Activated naive CD8-positive, alpha-beta T cell (primary cell): ENCODE data around the gene WIF1.

Experiments
- H3K27ac Mint-ChIP-seq: one replicate; pipeline ENCODE4 v1.8.0; 2021; ENCODE audit warnings: mixed read lengths
- H3K27me3 Mint-ChIP-seq: one replicate; pipeline ENCODE4 v1.8.0; 2021; ENCODE audit warnings: mixed read lengths
- H3K36me3 Mint-ChIP-seq: one replicate; pipeline ENCODE4 v1.8.0; 2021; ENCODE audit warnings: mixed read lengths
- H3K4me1 Mint-ChIP-seq: one replicate; pipeline ENCODE4 v1.8.0; 2021; ENCODE audit warnings: low read depth, mixed read lengths
- H3K4me3 Mint-ChIP-seq: one replicate; pipeline ENCODE4 v1.8.0; 2021; ENCODE audit warnings: mild to moderate bottlenecking, mixed read lengths
- H3K9me3 Mint-ChIP-seq: one replicate; pipeline ENCODE4 v1.8.0; 2021; ENCODE audit warnings: low read depth, mixed read lengths

Gene WIF1, protein sequence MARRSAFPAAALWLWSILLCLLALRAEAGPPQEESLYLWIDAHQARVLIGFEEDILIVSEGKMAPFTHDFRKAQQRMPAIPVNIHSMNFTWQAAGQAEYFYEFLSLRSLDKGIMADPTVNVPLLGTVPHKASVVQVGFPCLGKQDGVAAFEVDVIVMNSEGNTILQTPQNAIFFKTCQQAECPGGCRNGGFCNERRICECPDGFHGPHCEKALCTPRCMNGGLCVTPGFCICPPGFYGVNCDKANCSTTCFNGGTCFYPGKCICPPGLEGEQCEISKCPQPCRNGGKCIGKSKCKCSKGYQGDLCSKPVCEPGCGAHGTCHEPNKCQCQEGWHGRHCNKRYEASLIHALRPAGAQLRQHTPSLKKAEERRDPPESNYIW

GRCh38 chr12:65121049-65121955 is at the start of gene WIF1:
Gene WIF1 (minus strand): TSS chr12:65121305. CDS start chr12:65121191, 114 bp downstream.
- no peaks in the 10 kb centered on the region for H3K9me3 Mint-ChIP-seq
- peaks cover 10% of the 10 kb centered on the region for H3K4me1 Mint-ChIP-seq
- peaks cover 25% of the 10 kb centered on the region for H3K27me3 Mint-ChIP-seq
- no peak within 1 kb of the TSS for H3K27ac Mint-ChIP-seq
- H3K36me3 Mint-ChIP-seq = no peaks in the 10 kb centered on the region
- peak within 1 kb of the TSS; percentile 68 for H3K4me3 Mint-ChIP-seq

GRCh38 chr12:65170209-65170881 is 49.2 kb upstream of the WIF1 start:
- Mint-ChIP-seq H3K9me3 (no peaks in the 10 kb centered on the region), H3K4me1 (peaks cover 38% of the 10 kb centered on the region), H3K27ac (peak overlapping the region; percentile 78), H3K27me3 (peaks cover 2% of the 10 kb centered on the region), H3K36me3 (peaks cover 2% of the 10 kb centered on the region), H3K4me3 (peak overlapping the region; percentile 98)

DNA sequence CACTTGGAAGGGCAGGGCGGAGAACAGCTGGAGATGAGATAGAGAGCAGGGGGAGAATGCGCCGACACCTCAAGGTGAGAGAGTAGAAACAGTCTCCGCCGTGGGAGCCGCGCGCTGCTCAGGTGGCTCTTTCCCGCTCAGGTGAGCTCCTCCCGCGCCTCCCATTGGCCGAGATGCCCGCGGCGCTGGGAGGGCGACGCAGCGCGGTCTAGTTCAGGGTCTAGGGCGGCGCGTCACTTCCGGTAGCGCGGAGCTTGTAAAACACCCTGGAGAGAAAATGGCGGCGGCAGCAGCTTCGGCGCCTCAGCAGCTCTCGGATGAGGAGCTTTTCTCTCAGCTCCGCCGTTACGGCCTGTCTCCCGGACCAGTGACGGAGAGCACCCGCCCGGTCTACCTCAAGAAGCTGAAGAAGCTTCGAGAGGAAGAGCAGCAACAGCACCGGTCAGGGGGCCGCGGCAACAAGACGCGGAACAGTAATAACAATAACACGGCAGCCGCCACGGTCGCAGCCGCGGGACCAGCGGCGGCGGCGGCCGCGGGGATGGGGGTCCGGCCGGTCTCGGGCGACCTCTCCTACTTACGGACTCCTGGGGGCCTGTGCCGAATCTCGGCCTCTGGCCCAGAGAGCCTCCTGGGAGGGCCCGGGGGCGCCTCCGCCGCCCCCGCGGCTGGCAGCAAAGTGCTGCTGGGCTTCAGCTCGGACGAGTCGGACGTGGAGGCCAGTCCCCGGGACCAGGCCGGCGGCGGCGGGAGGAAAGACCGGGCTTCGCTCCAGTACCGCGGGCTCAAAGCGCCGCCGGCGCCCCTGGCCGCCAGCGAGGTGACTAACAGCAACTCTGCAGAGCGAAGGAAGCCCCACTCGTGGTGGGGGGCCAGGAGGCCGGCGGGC is 48.5 kb upstream of the WIF1 start, which contains the start of gene LEMD3:
Gene LEMD3 (plus strand): TSS at position 264 of the 889 bp plus-strand sequence. CDS start 14 bp downstream, at position 278.
- Mint-ChIP-seq H3K4me1 (peaks cover 38% of the 10 kb centered on the region), H3K27me3 (peaks cover 2% of the 10 kb centered on the region), H3K27ac (peak within 1 kb of the TSS; percentile 98), H3K9me3 (no peaks in the 10 kb centered on the region), H3K36me3 (peaks cover 2% of the 10 kb centered on the region), H3K4me3 (peak within 1 kb of the TSS; percentile 98)

DNA sequence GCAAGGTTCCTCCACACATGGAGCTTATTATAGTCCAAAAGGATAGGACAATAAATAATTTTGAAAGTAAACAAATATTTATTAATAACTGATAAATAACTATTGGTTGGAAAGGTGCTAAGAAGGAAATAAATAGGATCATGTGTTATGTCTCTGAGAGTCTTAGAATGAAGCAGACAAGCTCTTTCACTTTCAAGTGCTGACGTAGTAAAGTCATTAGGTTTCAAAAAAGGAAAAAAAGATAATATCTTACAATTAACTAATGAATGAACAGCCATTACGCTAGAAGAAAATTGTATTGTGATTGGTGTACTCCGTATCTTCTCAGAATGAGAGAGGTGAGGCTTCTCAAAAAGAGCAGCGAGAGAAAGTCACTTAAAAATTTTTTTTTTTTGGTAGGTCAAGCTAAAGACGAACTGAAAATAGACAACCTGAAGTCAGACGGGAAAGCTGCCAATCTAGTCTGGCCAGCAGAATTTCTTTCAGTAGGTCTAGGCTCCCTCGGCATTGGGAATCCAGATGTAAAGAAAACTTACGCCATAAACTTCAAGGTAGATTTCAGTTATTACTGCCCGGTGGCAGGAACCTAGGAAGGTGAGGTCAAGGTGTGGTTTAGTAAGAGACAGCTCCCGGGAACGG is 47.7 kb upstream of the WIF1 start:
- peak overlapping the region; percentile 98 for H3K27ac Mint-ChIP-seq
- peak overlapping the region; percentile 98 for H3K4me3 Mint-ChIP-seq
- H3K27me3 Mint-ChIP-seq = peaks cover 2% of the 10 kb centered on the region
- H3K36me3 Mint-ChIP-seq = peaks cover 2% of the 10 kb centered on the region
- peaks cover 37% of the 10 kb centered on the region for H3K4me1 Mint-ChIP-seq
- no peaks in the 10 kb centered on the region for H3K9me3 Mint-ChIP-seq

GRCh38 chr12:65164774-65165173 is 43.7 kb upstream of the WIF1 start:
- no peak overlapping the region for H3K4me3 Mint-ChIP-seq
- H3K27ac Mint-ChIP-seq = no peak overlapping the region
- H3K36me3 Mint-ChIP-seq = no peaks in the 10 kb centered on the region
- H3K4me1 Mint-ChIP-seq = peaks cover 10% of the 10 kb centered on the region
- H3K9me3 Mint-ChIP-seq = no peaks in the 10 kb centered on the region
- peaks cover 20% of the 10 kb centered on the region for H3K27me3 Mint-ChIP-seq

DNA sequence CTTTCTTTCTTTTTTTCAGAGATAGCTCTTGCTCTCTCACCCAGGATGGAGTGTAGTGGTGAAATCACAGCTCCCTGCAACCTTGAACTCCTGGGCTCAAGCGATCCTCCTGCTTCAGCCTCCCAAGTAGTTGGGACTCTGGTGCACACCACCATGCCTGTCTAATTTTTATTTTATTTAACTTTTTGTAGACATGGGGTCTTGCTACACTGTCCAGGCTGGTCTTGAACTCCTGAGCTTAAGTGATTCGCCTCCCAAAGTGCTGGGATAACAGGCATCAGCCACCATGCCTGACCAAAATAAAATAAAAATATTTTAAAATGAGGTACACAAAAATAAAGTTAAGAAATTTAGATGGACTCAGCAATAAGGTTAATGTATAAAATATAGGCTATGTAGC is 43.1 kb upstream of the WIF1 start:
- H3K27ac Mint-ChIP-seq = no peak overlapping the region
- no peak overlapping the region for H3K4me3 Mint-ChIP-seq
- H3K27me3 Mint-ChIP-seq = peaks cover 20% of the 10 kb centered on the region
- peaks cover 8% of the 10 kb centered on the region for H3K4me1 Mint-ChIP-seq
- no peaks in the 10 kb centered on the region for H3K36me3 Mint-ChIP-seq
- H3K9me3 Mint-ChIP-seq = no peaks in the 10 kb centered on the region

DNA sequence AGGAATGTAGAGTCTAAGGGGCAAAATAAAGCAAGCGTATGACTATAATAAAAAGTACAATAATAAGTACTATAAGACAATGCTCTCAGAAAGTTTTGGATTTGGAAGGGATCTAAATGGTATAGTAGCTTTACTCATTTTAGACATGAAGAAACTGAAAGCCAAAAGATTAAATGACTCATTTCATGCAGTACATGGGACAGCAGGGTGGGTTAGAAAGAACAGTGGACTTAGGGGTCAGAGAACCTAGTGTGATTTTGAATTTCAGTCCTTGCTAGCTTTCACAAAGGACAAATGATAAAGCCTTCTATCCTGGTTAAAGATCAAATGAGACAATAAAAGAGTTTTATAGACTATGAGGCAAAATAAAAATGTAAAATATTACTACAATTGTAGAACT is 41.5 kb upstream of the WIF1 start:
- Mint-ChIP-seq H3K36me3 (no peaks in the 10 kb centered on the region), H3K9me3 (no peaks in the 10 kb centered on the region), H3K4me1 (no peaks in the 10 kb centered on the region), H3K27me3 (peaks cover 20% of the 10 kb centered on the region), H3K27ac (no peak overlapping the region), H3K4me3 (no peak overlapping the region)

- Mint-ChIP-seq H3K27me3 (peaks cover 18% of the 10 kb centered on the region), H3K4me3 (peak overlapping the region; percentile 49), H3K36me3 (no peaks in the 10 kb centered on the region), H3K9me3 (no peaks in the 10 kb centered on the region), H3K4me1 (peaks cover 17% of the 10 kb centered on the region), H3K27ac (peak overlapping the region; percentile 61)
These were observed 36.0 kb upstream of the WIF1 start for GRCh38 chr12:65157091-65157490.

GRCh38 chr12:65156366-65156841 is 35.3 kb upstream of the WIF1 start:
- Mint-ChIP-seq H3K4me3 (peak overlapping the region; percentile 49), H3K27ac (peak overlapping the region; percentile 61), H3K4me1 (peaks cover 17% of the 10 kb centered on the region), H3K36me3 (no peaks in the 10 kb centered on the region), H3K27me3 (peaks cover 14% of the 10 kb centered on the region), H3K9me3 (no peaks in the 10 kb centered on the region)

DNA sequence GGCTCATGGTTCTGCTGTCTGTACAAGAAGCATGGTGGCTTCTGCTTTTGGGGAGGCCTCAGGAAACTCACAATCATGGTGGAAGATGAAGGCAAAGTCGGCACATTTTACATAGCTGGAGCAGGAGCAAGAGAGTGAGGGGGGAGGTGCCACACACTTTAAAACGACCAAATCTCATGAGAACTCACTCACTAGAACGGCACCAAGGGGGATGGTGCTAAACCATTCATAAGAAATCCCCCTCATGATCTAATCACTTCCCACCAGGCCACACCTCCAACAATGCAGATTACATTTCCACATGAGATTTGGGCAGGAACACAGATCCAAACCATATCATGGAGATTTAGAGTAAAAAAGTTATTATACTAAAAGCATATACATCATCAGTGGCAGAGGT is 34.7 kb upstream of the WIF1 start:
- Mint-ChIP-seq H3K36me3 (no peaks in the 10 kb centered on the region), H3K4me3 (no peak overlapping the region), H3K9me3 (no peaks in the 10 kb centered on the region), H3K4me1 (peaks cover 17% of the 10 kb centered on the region), H3K27ac (peak overlapping the region; percentile 61), H3K27me3 (peaks cover 11% of the 10 kb centered on the region)

DNA sequence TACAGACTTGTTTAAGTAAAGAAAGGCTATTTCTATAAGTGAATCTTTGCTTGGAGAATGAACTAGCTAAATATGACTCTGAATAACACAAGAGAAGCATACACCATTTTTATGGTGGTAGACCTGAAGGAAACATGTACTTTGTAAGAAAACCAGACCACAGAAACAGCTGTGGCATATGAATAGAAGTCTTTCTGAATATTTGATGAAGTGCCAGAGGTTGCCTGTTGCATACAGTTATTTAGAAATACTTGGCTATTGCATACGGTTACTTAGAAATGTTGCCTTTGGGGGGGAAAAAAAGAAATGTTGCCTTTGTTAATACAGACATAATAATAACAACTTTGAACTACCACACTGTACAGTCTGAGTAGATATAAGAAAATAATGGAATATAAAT is 31.5 kb upstream of the WIF1 start:
- no peak overlapping the region for H3K4me3 Mint-ChIP-seq
- no peaks in the 10 kb centered on the region for H3K9me3 Mint-ChIP-seq
- H3K4me1 Mint-ChIP-seq = peaks cover 17% of the 10 kb centered on the region
- H3K36me3 Mint-ChIP-seq = no peaks in the 10 kb centered on the region
- peaks cover 8% of the 10 kb centered on the region for H3K27me3 Mint-ChIP-seq
- no peak overlapping the region for H3K27ac Mint-ChIP-seq

DNA sequence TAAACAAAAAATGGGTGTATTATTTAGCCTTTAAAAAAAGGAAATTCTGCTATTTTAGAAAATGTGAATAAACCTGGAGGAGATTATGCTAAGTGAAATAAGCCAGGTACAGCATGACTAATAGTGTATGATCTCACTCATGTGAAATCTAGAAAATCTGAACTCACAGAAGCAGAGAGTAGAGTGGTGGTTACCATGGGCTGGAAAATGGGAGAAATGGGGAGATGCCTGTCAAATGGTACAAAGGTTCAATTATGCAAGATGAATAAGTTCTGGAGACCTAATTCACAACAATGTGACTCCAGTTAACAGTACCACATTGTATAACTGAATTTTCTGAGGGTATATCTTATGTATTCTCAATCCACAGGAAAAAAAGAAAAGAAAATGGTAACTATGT is 30.9 kb upstream of the WIF1 start:
- Mint-ChIP-seq H3K36me3 (no peaks in the 10 kb centered on the region), H3K9me3 (no peaks in the 10 kb centered on the region), H3K27me3 (peaks cover 8% of the 10 kb centered on the region), H3K4me3 (no peak overlapping the region), H3K27ac (no peak overlapping the region), H3K4me1 (peaks cover 16% of the 10 kb centered on the region)

DNA sequence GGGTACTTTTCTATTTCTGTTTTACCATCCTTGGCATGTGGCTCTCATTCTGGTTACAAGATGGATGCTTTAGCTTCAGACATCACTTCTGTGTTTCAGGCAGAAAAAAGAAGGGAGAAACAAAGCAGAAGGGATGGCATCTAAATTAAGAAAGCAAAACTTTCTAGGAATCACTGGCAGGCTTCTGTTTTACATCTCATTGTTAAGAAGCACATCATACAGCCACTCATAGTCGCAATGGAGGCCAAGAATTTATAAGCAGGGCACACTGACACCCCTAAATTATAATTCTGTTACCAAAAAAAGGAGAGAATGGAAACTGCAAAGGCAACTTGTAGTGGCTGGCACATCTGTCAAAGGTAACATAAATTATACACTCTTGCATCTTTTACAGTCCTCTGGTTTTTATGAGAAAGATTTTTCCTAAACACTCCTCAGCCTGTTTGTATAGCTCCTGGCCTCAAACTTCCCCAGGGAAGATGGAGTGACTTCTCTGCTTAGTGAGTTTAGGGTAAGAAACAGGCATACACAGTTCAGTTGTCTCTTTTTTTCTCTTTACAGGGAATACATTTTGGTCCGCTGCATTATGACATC is 26.3 kb upstream of the WIF1 start:
- H3K4me3 Mint-ChIP-seq = no peak overlapping the region

More for the DNA sequence above, 26.3 kb upstream of the WIF1 start:
- Mint-ChIP-seq H3K9me3 (no peaks in the 10 kb centered on the region), H3K4me1 (no peaks in the 10 kb centered on the region), H3K27me3 (peaks cover 9% of the 10 kb centered on the region), H3K27ac (no peak overlapping the region), H3K36me3 (no peaks in the 10 kb centered on the region)
